Measurements from ENCODE around the gene EDA2R. TPM values are rescaled to one million over a fixed set of nuclear protein-coding genes. Genes with fewer than 3 reads are reported as not detected.

Gene EDA2R, protein sequence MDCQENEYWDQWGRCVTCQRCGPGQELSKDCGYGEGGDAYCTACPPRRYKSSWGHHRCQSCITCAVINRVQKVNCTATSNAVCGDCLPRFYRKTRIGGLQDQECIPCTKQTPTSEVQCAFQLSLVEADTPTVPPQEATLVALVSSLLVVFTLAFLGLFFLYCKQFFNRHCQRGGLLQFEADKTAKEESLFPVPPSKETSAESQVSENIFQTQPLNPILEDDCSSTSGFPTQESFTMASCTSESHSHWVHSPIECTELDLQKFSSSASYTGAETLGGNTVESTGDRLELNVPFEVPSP
- total RNA-seq: 3.7 and 4.0 TPM in 2 replicates

DNA sequence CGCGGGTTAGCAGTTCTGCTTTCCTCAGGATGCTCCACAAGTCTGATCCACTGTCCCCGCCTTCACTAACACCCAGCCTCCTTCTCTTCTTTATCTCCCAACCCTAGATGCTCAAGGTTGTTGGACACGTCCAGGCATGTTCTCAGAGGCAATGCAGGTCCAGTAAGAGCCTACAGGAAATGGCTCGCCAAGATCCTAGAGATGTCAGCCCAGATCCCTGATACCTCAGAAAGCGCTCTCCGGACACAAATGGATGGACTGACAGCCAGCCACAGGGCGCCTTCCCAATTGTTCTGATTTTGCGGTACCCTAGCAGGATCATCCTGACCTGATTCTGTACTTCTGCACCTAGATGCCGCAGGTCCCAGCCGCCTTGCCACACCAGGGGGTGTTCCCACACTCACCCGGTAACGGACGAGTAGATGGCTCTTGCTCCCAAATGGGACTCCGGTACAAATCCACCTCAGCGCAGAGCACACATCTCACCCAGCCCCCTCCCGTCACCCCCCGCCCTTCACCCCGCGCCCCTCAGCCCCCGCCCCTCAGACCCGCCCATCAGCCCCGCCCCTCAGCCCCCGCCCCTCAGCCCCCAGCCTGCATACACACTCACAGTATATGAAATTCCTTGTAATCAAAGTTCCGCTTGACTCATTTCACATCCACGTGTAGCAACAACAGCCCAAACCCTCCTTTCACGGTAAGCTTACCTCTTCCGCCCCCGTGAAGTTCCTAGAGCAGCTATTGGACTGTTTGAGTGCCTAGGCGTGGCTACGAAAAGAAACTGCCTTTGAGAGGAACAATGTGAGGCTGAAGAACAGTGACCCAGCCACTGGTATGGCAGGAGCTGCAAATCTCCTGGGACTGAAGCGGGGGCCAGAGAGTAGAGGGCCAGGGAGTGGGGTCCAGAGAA is at the start of gene EDA2R:
TSS of gene EDA2R (minus strand) at position 488 of the 910 bp plus-strand sequence. CDS start 23,058 bp downstream, outside the sequence.

